Endodermal cell (in vitro differentiated cells): ENCODE data around the gene ELAVL3. TPM values are rescaled to one million over a fixed set of nuclear protein-coding genes. Genes with fewer than 3 reads are reported as not detected.
A peak's percentile ranks its signal among the peaks of the same experiment; 100 is the strongest.

Experiments used
- DNase-seq: peaks from one replicate; pipeline ENCODE4 v3.0.0-alpha.2; 2017
- H3K27ac ChIP-seq: 2 replicates; pipeline ENCODE4 v1.5.1; 2013; ENCODE audit warnings: mild to moderate bottlenecking, low read depth, low read length, moderate library complexity
- H3K27me3 ChIP-seq: 2 replicates; pipeline ENCODE4 v1.6.1; 2013; ENCODE audit warnings: mild to moderate bottlenecking, low read length, moderate library complexity; ENCODE audit not compliant: insufficient read depth, control insufficient read depth, poor library complexity, severe bottlenecking
- H3K36me3 ChIP-seq: 2 replicates; pipeline ENCODE4 v1.7.0; 2013; ENCODE audit warnings: mild to moderate bottlenecking, low read length, moderate library complexity; ENCODE audit not compliant: control insufficient read depth, insufficient read depth
- H3K4me1 ChIP-seq: one replicate; pipeline ENCODE4 v1.7.0; 2013; ENCODE audit warnings: low read length; ENCODE audit not compliant: control insufficient read depth, insufficient read depth
- H3K4me3 ChIP-seq: 2 replicates; pipeline ENCODE4 v1.5.1; 2013; ENCODE audit warnings: mild to moderate bottlenecking, low read length, moderate library complexity
- H3K9ac ChIP-seq: 2 replicates; pipeline ENCODE4 v1.6.1; 2013; ENCODE audit warnings: mild to moderate bottlenecking, low read length, moderate library complexity; ENCODE audit not compliant: poor library complexity, severe bottlenecking; ENCODE audit errors: extremely low read depth
- H3K9me3 ChIP-seq: 2 replicates; pipeline ENCODE4 v1.6.1; 2013; ENCODE audit warnings: mild to moderate bottlenecking, low read length, moderate library complexity; ENCODE audit not compliant: control insufficient read depth
- H3K27ac Mint-ChIP-seq: 2 replicates; pipeline ENCODE4 v1.8.0; 2020; ENCODE audit warnings: mixed read lengths
- H3K27me3 Mint-ChIP-seq: 2 replicates; pipeline ENCODE4 v1.8.0; 2021; ENCODE audit warnings: mild to moderate bottlenecking, mixed read lengths; ENCODE audit not compliant: insufficient read depth
- H3K36me3 Mint-ChIP-seq: 2 replicates; pipeline ENCODE4 v1.8.0; 2020; ENCODE audit warnings: low read depth, mixed read lengths
- H3K4me1 Mint-ChIP-seq: 2 replicates; pipeline ENCODE4 v1.8.0; 2020; ENCODE audit warnings: mixed read lengths
- H3K4me3 Mint-ChIP-seq: 2 replicates; pipeline ENCODE4 v1.8.0; 2020; ENCODE audit warnings: mild to moderate bottlenecking, moderate library complexity, mixed read lengths
- H3K9me3 Mint-ChIP-seq: 2 replicates; pipeline ENCODE4 v1.8.0; 2020; ENCODE audit warnings: mild to moderate bottlenecking, mixed read lengths
- WGBS, 2 experiments: methylation state at CpG; one replicate each; pipeline versions ENCODE4 v1.1.5 to v1.1.7; 2013; ENCODE audit warnings: missing lambda C conversion rate in 2 of 2, mixed read lengths in 1 of 2; ENCODE audit not compliant: insufficient coverage in 1 of 2, insufficient read length in 1 of 2; 5-methylcytosine and 5-hydroxymethylcytosine counted together
- total RNA-seq, 2 donors: library from RNA; stranded (reverse); fragmentation: NEBNext Ultra II Directional in 1 of 2; extraction: Animal tissue kit (Norgen Biotek cat#: 25700) in 1 of 2; gene quantifications; 2 replicates in 1 of 2; 3 replicates in 1 of 2; pipeline ENCODE4 v1.2.1, GENCODE V29; 2021
- TF ChIP-seq, protein P1 (sequence below): fragments of 200-600 bp; sonication (generic); conservative IDR thresholded peaks from 2 replicates; pipeline ENCODE4 v1.5.0; 2021; ENCODE audit warnings: antibody characterized with exemption, mild to moderate bottlenecking

ELAVL3 gene
- total RNA-seq, 2 donors from 2014 or later, result 0.55 TPM; not detected in 1

DNA sequence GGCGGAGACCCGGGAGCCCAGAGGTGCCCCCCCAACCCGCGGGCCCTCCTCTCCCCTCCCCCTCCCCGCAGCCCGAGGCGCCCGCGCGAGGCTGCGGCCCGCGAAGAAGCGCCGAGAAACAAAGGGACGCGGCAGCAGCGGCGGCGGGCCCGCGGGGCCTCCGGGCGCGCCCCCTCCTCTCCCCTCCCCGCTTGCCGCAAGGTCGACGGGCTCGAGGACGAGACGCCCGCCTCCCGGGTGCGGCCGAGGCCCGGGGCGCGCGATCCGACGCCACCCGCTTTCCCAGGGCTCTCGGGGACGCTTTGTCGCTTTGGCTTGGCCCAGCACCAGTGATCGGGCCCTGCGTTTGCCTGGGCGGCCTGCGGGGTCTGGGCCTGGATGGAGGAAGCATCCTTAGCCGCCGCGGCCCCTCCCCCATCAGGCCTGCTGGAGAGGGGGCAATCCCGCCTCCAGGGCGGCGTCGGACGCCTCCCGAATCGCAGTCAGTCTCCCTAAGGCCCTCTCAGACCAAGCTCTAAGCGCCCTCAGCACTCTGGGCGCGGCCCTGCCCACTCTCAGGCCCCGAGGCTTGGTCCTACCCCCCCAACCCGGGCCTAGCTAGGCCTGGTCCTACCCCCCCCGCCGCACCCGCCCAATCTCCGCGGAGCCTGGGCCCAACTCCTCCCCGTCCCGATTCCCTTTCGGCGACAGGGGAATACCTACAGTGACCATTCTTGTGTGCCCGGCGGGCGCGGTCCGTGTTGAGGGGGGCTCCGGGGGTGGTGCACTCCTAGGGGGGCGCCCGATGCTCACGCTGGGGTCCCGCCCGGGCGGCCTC lies 740 bp downstream of the ELAVL3 start:
- peaks cover 3% of the 10 kb centered on the region for H3K9me3 Mint-ChIP-seq
- WGBS, 2 experiments, result 14 to 16% methylated on average over 34 to 82 of the region's 86 CpGs
- Histone ChIP-seq H3K4me1 (no peaks in the 10 kb centered on the region), H3K9ac (no peak overlapping the region), H3K27me3 (peaks cover 73% of the 10 kb centered on the region), H3K9me3 (no peaks in the 10 kb centered on the region), H3K36me3 (no peaks in the 10 kb centered on the region), H3K27ac (peak overlapping the region; percentile 49), H3K4me3 (no peak overlapping the region)
- DNase-seq, result no peak
- H3K36me3 Mint-ChIP-seq, result peaks cover 5% of the 10 kb centered on the region
- peaks cover 71% of the 10 kb centered on the region for H3K27me3 Mint-ChIP-seq
- H3K4me1 Mint-ChIP-seq, result no peaks in the 10 kb centered on the region
- no peak overlapping the region for H3K27ac Mint-ChIP-seq
- TF ChIP-seq, protein P1, sequence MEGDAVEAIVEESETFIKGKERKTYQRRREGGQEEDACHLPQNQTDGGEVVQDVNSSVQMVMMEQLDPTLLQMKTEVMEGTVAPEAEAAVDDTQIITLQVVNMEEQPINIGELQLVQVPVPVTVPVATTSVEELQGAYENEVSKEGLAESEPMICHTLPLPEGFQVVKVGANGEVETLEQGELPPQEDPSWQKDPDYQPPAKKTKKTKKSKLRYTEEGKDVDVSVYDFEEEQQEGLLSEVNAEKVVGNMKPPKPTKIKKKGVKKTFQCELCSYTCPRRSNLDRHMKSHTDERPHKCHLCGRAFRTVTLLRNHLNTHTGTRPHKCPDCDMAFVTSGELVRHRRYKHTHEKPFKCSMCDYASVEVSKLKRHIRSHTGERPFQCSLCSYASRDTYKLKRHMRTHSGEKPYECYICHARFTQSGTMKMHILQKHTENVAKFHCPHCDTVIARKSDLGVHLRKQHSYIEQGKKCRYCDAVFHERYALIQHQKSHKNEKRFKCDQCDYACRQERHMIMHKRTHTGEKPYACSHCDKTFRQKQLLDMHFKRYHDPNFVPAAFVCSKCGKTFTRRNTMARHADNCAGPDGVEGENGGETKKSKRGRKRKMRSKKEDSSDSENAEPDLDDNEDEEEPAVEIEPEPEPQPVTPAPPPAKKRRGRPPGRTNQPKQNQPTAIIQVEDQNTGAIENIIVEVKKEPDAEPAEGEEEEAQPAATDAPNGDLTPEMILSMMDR, result no peak
- no peak overlapping the region for H3K4me3 Mint-ChIP-seq

DNA sequence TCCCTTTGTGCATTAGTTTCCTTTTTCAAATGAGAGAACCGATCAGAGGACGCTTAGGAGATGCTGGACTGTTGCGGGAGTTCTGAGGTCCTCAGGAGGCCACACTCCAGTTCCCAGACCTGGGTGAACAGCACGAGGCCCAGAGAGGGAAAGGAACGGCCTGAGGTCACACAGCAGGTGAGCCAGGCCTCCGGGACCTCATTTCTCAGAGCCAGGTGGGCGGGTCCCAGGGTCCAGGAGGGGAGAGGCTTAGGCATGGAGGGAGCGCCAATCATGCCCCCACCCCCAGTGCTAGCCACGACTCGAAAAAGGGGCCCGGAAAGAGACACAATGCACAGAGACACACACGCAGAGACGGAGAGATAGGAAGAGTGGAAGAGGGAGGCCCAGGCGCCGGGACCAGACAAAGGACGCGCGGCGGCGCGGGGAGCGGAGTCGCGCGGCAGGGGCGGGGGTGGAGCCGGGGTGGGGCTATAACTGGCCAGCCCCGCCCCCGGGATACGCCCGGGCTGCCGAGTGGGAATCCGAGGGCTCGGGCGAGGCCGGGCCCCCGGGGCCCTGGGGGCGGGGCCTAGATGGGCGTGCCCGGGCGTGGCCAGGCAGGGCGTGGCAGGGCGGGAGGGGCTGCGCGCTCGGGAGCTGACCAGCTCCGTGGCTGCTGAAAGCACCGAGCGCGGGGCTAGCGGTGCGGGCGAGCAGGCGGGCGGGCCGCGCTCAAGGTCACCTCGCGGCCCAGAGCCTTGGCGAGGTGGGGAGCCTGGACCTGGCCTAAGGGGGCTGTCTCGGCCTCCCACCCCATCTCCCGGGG lies 1.6 kb downstream of the ELAVL3 start:
- H3K9ac ChIP-seq, result no peak overlapping the region
- H3K4me1 Mint-ChIP-seq, result no peaks in the 10 kb centered on the region
- no peak overlapping the region for H3K4me3 ChIP-seq

More for the DNA sequence above, 1.6 kb downstream of the ELAVL3 start:
- Mint-ChIP-seq H3K27ac (no peak overlapping the region), H3K9me3 (peaks cover 3% of the 10 kb centered on the region), H3K27me3 (peaks cover 74% of the 10 kb centered on the region), H3K4me3 (peak overlapping the region; percentile 20), H3K36me3 (peaks cover 3% of the 10 kb centered on the region)
- WGBS, 2 experiments, result 12 to 20% methylated on average over 18 to 62 of the region's 62 CpGs
- Histone ChIP-seq H3K36me3 (no peaks in the 10 kb centered on the region), H3K27ac (peak overlapping the region; percentile 68), H3K9me3 (no peaks in the 10 kb centered on the region), H3K4me1 (no peaks in the 10 kb centered on the region), H3K27me3 (peaks cover 73% of the 10 kb centered on the region)
- TF ChIP-seq, protein P1, result no peak
- DNase-seq, result peak; percentile 95
